ENCODE data around the gene ST6GAL2.

- TF ChIP-seq CTCF (IDR thresholded peaks at IDR 0.05): no peak
- no peak for TF ChIP-seq POLR2A (IDR thresholded peaks at IDR 0.05)
Observed at GRCh38 chr2:106840818-106841217, 45.1 kb downstream of the ST6GAL2 start.

Measured in lower leg skin (tissue), 3 donors.